Right lobe of liver (tissue), 6 donors: Measurements from ENCODE around the gene ZNF444. TPM values are rescaled to one million over a fixed set of nuclear protein-coding genes. Genes with fewer than 3 reads are reported as not detected.

Experiments
- ATAC-seq, 4 donors: fragments of 200-7000 bp; cut with Tn5 transposase; one replicate each; pipeline ENCODE4 v1.9.1; 2020; ENCODE audit warnings: mild to moderate bottlenecking in 4 of 4, moderate library complexity in 4 of 4
- DNase-seq, 3 donors: peaks; one replicate each; pipeline ENCODE4 v3.0.0-alpha.2; 2020
- H3K27ac ChIP-seq, 3 donors: fragments of 200-600 bp; one replicate each; pipeline ENCODE4 v1.8.0; 2022
- H3K27me3 ChIP-seq, 2 donors: fragments of 200-600 bp; one replicate each; pipeline ENCODE4 v1.8.0; 2022
- H3K36me3 ChIP-seq, 4 donors: fragments of 200-600 bp; sonication (generic) in 1 of 4; one replicate each; pipeline versions ENCODE4 v1.5.1 to v1.8.0; 2017 to 2022; ENCODE audit warnings: control low read depth in 1 of 4
- H3K4me1 ChIP-seq, 4 donors: fragments of 200-600 bp; sonication (generic) in 1 of 4; one replicate each; pipeline versions ENCODE4 v1.5.1 to v1.8.0; 2017 to 2022; ENCODE audit warnings: control low read depth in 1 of 4
- H3K4me3 ChIP-seq, 3 donors: fragments of 200-600 bp; one replicate each; pipeline ENCODE4 v1.8.0; 2022
- H3K9me3 ChIP-seq, 4 donors: fragments of 200-600 bp; sonication (generic) in 1 of 4; one replicate each; pipeline versions ENCODE4 v1.5.1 to v1.8.0; 2017 to 2022; ENCODE audit warnings: control low read depth in 1 of 4
- CTCF ChIP-seq, 4 donors: fragments of 200-600 bp in 3 of 4; fragments of 450-650 bp in 1 of 4; IDR thresholded peaks; one replicate each; pipeline versions ENCODE4 v1.5.1 to v1.8.0; 2016 to 2022; ENCODE audit warnings: antibody characterized with exemption in 4 of 4, mild to moderate bottlenecking in 2 of 4
- POLR2A ChIP-seq: fragments of 450-650 bp; IDR thresholded peaks from one replicate; pipeline ENCODE4 v1.6.1; 2017; ENCODE audit warnings: antibody characterized with exemption, mild to moderate bottlenecking
- WGBS: methylation state at CpG from one replicate; pipeline ENCODE4 v1.1.6; 2018; ENCODE audit warnings: low coverage, low lambda C conversion rate; ENCODE audit not compliant: insufficient coverage; ENCODE audit errors: missing lambda C conversion rate; 5-methylcytosine and 5-hydroxymethylcytosine counted together
- intact Hi-C, 2 donors: fragments of 100-400 bp; cut with DNase I; formaldehyde crosslinking; loops; one replicate each; pipeline versions ENCODE4 v1.11.2 to v1.14.1; 2022
- total RNA-seq, 6 experiments: library from RNA; depleted of rRNA in 2 of 6; stranded (reverse); fragments of >200 nt in 2 of 6; fragmentation: NEBNext Ultra II Directional in 3 of 6; extraction: Animal tissue kit (Norgen Biotek cat#: 25700) in 3 of 6; gene quantifications; one replicate each; pipeline versions ENCODE4 v1.1.0 to v1.2.4, GENCODE V29; 2016 to 2023
- donor health status: DM: no; HTN: yes; CAD: no.
- donor health status: DM: no; HTN: no; CAD: no.
- donor health status: DM: no; HTN: no; CAD: no.
- donor health status: DM: no; HTN: yes; CAD: no.
- donor health status: DM: no; HTN: yes; CAD: no.

Gene ZNF444
- total RNA-seq, 6 experiments from 2014 or later, result 23.2 to 38.4 (median 30.8) TPM

GRCh38 chr19:56118666-56119581 is 22.2 kb upstream of the ZNF444 start:
- peak in 1 of 3 donors; percentile 31 for DNase-seq
- Histone ChIP-seq H3K9me3 (no peaks in the 10 kb centered on the region), H3K4me3 (peak overlapping the region; percentile 71 to 91 (median 88)), H3K27me3 (no peaks in the 10 kb centered on the region), H3K4me1 (peaks cover 0 to 39% (median 24%) of the 10 kb centered on the region in 4 donors), H3K36me3 (no peaks in the 10 kb centered on the region), H3K27ac (peak overlapping the region; percentile 76 to 93 (median 92))
- no peak for TF ChIP-seq CTCF (IDR thresholded peaks at IDR 0.05)
- TF ChIP-seq POLR2A, result no peak
- intact Hi-C loops, result no loop called here
- WGBS, result 2% methylated on average over 4 of the region's 8 CpGs
- ATAC-seq, result no peak

- intact Hi-C loops, result no loop called here
Observed at GRCh38 chr19:56119582-56119978, 21.5 kb upstream of the ZNF444 start.

GRCh38 chr19:56120002-56120370 is 21.1 kb upstream of the ZNF444 start:
- intact Hi-C loops, result no loop called here
- peak in 1 of 3 donors; percentile 23 for DNase-seq
- Histone ChIP-seq H3K27me3 (no peaks in the 10 kb centered on the region), H3K4me1 (peaks cover 0 to 31% (median 17%) of the 10 kb centered on the region in 4 donors), H3K36me3 (no peaks in the 10 kb centered on the region), H3K4me3 (peak overlapping the region; percentile 71 to 91 (median 88)), H3K9me3 (no peaks in the 10 kb centered on the region), H3K27ac (peak overlapping the region; percentile 76 to 93 (median 92))
- TF ChIP-seq CTCF (IDR thresholded peaks at IDR 0.05), result no peak
- ATAC-seq, result peak in 1 of 4 donors; percentile 0
- 5% methylated on average over 7 of the region's 8 CpGs for WGBS

More at GRCh38 chr19:56119582-56119978, 21.5 kb upstream of the ZNF444 start:
- peak in 2 of 3 donors; percentile 65 to 75 for DNase-seq
- no peak for TF ChIP-seq CTCF (IDR thresholded peaks at IDR 0.05)
- no peak for TF ChIP-seq POLR2A
- Histone ChIP-seq H3K36me3 (no peaks in the 10 kb centered on the region), H3K27me3 (no peaks in the 10 kb centered on the region), H3K4me1 (peaks cover 0 to 35% (median 20%) of the 10 kb centered on the region in 4 donors), H3K4me3 (peak overlapping the region; percentile 71 to 91 (median 88)), H3K9me3 (no peaks in the 10 kb centered on the region), H3K27ac (peak overlapping the region; percentile 76 to 93 (median 92))
- peak in 1 of 4 donors; percentile 3 for ATAC-seq
- WGBS, result 13% methylated on average over 8 of the region's 16 CpGs

- Histone ChIP-seq H3K27me3 (no peaks in the 10 kb centered on the region), H3K36me3 (no peaks in the 10 kb centered on the region), H3K9me3 (no peaks in the 10 kb centered on the region), H3K4me1 (peaks cover 0 to 31% (median 17%) of the 10 kb centered on the region in 4 donors), H3K27ac (peak overlapping the region; percentile 76 to 93 (median 92)), H3K4me3 (peak overlapping the region; percentile 71 to 91 (median 88))
- 0% methylated on average over 1 of the region's 99 CpGs for WGBS
- TF ChIP-seq POLR2A, result peak; percentile 86
- TF ChIP-seq CTCF (IDR thresholded peaks at IDR 0.05), result peak; percentile 5 to 35 (median 23)
- ATAC-seq (peak; percentile 70 to 75 (median 72)), DNase-seq (peak; percentile 95 to 96 (median 95))
- intact Hi-C loops, result no loop called here
Observed at GRCh38 chr19:56120371-56121179, 20.5 kb upstream of the ZNF444 start.
